Measurements from ENCODE around the gene C2CD4C. TPM values are rescaled to one million over a fixed set of nuclear protein-coding genes. Genes with fewer than 3 reads are reported as not detected.
A peak's percentile ranks its signal among the peaks of the same experiment; 100 is the strongest.
"Not testable (repeated sequence)": the region's sequence is repeated elsewhere in the genome, so short reads cannot be mapped to it uniquely, and the experiment has no call there.

The C2CD4C gene
- total RNA-seq, result 1 to 10 TPM; 1.1 to 2.9 TPM
- long read RNA-seq, donor 1, partial matches to known transcripts, result 0 of 3 reads
- long read RNA-seq, donor 1, other reads (novel, unspliced or antisense), result 3 of 3 reads
- long read RNA-seq, donor 2, partial matches to known transcripts, result 0 of 1 reads
- long read RNA-seq, donor 2, other reads (novel, unspliced or antisense), result 1 of 1 reads

GRCh38 chr19:408902-409515 is at the start of gene C2CD4C:
Gene C2CD4C, minus strand, starts transcription at chr19:409147. Its CDS starts 786 bp downstream, at chr19:408361.
- peak; percentile 68 for DNase-seq (ENCODE audit: low spot score)
- intact Hi-C loops (cut with DNase I), result no loop called here

GRCh38 chr19:458091-459042 is 49.4 kb upstream of the C2CD4C start:
- intact Hi-C loops (cut with DNase I), result no loop called here
- no peak for DNase-seq (ENCODE audit: low spot score)

DNA sequence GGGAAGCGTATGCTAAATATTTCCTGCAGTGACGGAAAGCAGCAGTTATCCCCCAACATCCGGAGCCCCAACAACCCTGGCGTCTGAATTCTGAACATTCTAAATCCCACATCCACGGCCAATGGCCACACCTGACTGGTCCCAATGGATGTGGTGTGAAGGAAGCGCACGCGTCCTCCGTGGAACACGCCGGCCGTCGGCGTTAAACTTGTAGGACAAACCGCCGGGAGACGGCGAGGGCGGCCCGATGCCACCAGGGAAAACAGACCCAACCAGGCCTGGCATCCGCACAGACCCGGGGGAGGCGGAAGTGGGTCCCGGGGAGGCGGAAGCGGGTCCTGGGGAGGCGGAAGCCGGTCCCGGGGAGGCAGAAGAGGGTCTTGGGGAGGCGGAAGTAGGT is 48.7 kb upstream of the C2CD4C start:
- no peak for DNase-seq (ENCODE audit: low spot score)
- intact Hi-C loops (cut with DNase I), result no loop called here

DNA sequence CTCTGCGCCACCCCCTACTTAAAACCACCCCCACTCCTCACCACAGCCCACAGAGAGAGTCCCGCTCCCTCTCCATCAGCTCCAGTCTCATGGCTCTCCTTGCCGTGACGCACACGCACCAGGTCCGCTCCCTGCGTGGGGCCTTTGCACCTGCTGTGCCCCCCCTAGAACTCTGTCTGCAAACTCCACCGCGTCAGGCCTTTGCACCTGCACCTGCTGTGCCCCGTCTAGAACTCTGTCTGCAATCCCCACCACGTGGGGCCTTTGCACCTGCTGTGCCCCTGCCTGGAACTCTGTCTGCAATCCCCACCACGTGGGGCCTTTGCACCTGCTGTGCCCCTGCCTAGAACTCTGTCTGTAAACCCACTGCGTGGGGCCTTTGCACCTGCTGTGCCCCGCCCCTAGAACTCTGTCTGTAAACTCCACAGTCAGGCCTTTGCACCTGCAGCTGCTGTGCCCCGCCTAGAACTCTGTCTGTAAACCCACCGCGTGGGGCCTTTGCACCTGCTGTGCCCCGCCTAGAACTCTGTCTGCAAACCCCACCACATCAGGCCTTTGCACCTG is 47.7 kb upstream of the C2CD4C start:
- intact Hi-C loops (cut with DNase I), result no loop called here

GRCh38 chr19:455851-456546 is 47.1 kb upstream of the C2CD4C start:
- no peak for DNase-seq (ENCODE audit: low spot score)
- intact Hi-C loops (cut with DNase I), result no loop called here

More for the DNA sequence above, 47.7 kb upstream of the C2CD4C start:
- no peak for DNase-seq (ENCODE audit: low spot score)

DNA sequence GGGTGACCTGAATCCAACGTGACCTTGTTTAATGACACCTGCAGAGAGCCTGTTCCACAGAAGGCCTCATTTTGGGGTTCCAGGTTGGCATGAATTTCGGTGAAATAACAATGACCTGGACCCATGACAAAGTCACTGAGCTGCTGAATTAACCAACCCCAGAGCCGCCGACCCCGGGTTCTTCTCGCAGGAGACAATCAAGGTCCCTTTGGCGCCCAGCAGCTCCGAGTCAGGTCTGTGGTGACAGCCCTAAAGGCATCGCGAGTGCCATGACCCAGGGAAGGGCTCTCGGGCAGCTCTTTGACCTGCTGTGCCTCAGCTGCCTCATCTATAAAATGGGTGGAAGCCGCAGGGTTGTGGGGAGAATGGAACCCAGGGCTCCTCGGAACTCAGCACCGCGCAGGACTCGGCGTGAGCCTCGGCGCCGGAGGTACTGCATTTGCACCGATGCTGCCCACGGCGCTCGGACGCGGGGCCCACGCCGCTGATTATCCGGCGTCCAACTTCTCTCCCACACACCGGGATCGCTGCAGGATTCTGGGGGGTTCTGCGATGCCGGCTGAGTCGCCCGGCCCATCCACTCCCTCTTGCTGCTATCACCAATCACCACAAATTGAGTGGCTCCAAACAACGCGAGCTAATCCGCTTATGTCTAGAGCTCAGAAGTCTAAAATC is 46.2 kb upstream of the C2CD4C start:
- intact Hi-C loops (cut with DNase I), result no loop called here
- no peak for DNase-seq (ENCODE audit: low spot score)

- intact Hi-C loops (cut with DNase I), result no loop called here
- DNase-seq (ENCODE audit: low spot score), result no peak
Observed at GRCh38 chr19:453606-454005, 44.7 kb upstream of the C2CD4C start.

DNA sequence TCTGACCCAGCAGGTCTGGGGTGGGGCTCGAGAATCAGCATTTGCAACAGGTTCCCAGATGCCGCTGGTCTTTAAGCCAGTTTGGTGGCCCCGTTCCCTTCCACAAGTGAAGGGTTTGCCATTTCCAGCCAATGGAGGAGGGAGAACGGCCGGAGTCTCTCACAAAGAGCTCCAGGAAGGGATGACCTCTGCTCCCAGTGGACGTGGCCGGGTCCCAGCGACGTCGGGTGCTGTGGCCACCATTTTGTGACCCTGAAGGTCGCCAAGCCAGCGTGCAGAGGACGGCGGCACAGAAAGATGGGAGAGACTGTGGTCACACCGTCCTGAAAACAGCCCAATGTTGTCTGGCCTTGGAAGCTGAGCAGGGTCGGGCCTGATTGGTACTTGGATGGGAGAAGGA is 43.9 kb upstream of the C2CD4C start:
- intact Hi-C loops (cut with DNase I), result no loop called here
- no peak for DNase-seq (ENCODE audit: low spot score)

DNA sequence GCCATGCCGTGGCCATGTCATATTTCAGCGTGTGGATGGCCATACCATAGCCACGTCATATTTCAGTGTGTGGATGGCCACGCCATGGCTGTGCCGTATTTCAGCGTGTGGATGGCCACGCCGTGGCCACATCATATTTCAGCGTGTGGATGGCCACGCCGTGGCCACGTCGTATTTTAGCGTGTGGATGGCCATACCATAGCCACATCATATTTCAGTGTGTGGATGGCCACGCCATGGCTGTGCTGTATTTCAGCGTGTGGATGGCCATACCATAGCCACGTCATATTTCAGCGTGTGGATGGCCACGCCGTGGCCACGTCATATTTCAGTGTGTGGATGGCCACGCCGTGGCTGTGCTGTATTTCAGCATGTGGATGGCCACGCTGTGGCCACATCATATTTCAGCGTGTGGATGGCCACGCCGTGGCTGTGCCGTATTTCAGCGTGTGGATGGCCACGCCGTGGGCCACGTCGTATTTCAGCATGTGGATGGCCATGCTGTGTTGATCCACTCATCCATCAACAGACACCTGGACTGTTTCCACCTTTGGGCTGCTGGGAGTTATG is 42.0 kb upstream of the C2CD4C start:
- DNase-seq (ENCODE audit: low spot score); intact Hi-C loops (cut with DNase I): not testable (repeated sequence)

DNA sequence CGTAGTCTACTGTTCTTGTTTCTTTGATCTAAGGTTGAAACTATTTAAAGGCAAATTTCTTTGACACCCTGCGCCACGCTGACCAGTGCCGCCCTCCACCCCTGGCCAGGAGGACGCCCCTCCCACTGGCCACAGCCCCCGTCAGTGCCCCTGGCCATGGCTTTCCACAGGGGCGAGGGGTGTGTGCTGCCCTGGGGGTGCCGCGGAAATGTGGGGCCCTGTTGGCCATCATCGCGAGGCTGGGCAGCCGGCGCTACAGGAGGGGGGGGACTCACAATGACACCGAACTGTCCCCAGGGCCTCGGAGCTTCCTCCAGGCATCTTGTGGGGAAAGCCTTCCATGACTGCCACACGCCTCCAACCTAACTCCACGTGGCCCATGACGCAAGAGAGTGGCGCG is 41.0 kb upstream of the C2CD4C start:
- intact Hi-C loops (cut with DNase I), result no loop called here
- no peak for DNase-seq (ENCODE audit: low spot score)

DNA sequence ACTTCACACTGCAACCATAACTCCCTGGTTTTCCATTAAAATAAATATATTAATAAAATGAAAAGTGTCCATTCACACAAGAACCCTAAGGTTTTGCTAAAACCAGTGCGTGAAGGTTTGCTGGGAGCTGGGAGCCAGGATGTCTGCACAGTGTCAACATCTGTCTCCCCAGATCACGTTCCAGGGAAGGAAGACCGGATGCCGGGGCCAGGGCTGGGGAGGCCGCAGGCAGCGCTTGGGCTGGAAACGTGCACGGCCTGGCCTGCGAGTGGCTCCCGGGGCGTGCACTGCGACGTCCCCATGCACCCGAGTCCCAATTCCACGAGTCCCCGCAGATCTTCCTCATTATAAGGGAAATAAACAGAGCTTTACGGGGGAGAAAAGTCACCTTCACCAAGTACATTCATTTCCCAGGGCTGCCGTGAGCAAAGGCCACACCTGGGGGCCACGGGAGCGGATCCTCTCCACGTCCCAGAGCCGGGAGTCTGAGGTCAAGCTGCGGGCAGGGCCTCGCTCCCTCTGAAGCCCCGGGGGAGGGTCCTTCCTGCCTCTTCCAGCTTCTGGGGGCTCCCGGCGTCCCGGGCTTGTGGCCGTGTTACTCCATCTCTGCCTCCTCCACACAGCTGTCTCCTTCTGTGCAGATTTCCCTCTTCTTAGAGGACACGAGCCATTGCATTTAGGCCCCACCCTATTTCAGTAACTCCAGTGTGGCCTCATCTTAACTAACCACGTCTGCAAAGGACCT is 39.0 kb upstream of the C2CD4C start:
- intact Hi-C loops (cut with DNase I), result no loop called here

DNA sequence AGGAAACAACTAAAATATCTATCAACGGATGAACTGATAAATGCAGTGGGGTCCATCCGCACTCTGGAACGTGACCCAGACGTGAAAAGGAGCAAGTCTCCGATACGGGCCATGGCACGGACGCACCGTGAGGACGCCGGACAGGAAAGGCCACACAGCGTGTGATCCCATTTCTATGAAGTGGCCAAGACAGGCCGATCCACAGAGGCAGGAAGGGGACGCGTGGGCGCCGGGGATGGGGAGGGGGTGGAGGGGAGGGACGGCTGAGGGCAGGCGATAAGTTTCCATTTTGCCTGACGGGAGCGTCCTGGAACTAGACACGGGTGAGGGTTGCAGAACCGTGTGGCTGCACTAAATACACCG is 38.1 kb upstream of the C2CD4C start:
- no peak for DNase-seq (ENCODE audit: low spot score)
- intact Hi-C loops (cut with DNase I), result no loop called here

More for the DNA sequence above, 39.0 kb upstream of the C2CD4C start:
- DNase-seq (ENCODE audit: low spot score), result no peak

DNA sequence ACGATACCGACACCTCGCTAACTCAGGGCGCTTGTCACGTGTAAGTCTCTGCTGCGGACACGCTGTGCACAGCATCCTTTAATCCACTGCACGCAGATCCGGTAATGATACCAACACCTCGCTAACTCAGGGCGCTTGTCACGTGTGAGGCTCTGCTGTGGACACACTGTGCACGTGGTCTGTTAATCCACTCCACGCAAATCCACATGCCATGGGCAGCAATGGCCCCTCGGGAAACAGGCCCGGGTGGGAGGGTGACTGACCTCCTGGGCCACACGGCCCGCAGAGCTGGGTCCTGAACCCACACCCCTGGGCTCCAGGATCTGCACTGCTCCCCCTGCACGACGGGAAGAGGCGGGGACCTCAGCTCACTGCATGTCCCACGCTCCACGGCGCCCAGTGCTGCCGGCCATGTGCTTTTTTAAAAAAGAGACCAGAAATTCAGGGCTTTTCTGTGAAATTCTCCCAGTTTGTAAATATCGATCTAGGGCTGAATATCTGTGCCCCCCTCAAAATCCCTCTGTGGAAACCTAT is 35.8 kb upstream of the C2CD4C start:
- DNase-seq (ENCODE audit: low spot score), result peak; percentile 62
- intact Hi-C loops (cut with DNase I), result no loop called here

DNA sequence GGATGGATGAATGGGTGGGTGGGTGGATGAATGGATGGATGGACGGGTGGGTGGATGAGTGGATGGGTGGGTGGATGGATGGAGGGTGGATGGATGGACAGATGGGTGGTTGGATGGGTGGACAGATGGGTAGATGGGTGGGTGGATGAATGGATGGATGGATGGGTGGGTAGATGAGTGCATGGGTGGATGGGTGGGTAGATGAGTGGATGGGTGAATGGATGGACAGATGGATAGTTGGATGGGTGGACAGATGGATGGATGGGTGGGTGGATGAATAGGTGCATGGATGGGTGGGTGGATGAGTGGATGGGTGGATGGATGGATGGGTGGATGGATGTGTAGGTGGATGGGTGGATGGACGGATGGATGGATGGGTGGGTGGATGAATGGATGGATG is 34.1 kb upstream of the C2CD4C start:
- intact Hi-C loops (cut with DNase I), result no loop called here
- DNase-seq (ENCODE audit: low spot score), result no peak

GRCh38 chr19:442085-442484 is 33.1 kb upstream of the C2CD4C start:
- intact Hi-C loops (cut with DNase I), result no loop called here
- DNase-seq (ENCODE audit: low spot score), result no peak

- peak; percentile 72 for DNase-seq (ENCODE audit: low spot score)
Observed at GRCh38 chr19:441213-441836, 32.4 kb upstream of the C2CD4C start.

More at GRCh38 chr19:441213-441836, 32.4 kb upstream of the C2CD4C start:
- intact Hi-C loops (cut with DNase I), result no loop called here

All from posterior vena cava (tissue), 2 donors.